Measurements from ENCODE around the gene DEFB131B. TPM values are rescaled to one million over a fixed set of nuclear protein-coding genes. Genes with fewer than 3 reads are reported as not detected.
"Not testable (repeated sequence)": the region's sequence is repeated elsewhere in the genome, so short reads cannot be mapped to it uniquely, and the experiment has no call there.

The DEFB131B gene
- total RNA-seq, 1 experiment from 2014 or later, result not detected

DNA sequence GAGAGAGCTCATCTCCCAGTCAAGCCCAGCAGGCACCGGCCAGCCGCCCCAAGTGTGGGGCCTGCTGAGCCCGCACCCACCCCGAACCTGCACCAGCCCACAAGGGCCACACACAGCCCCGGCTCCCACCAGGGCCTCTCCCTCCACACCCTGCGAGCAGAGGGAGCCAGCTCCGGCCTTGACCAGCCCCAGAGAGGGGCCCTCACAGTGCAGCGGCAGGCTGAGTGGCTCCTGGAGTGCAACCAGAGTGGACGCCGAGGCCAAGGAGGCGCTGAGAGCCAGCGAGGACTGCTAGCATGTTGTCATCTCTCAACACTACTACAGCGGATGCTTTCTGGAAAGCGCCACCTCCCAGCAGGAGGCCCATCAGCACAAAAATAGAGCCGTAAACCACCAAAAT is 34.4 kb upstream of the DEFB131B start (continued):
- TF ChIP-seq, protein P1, sequence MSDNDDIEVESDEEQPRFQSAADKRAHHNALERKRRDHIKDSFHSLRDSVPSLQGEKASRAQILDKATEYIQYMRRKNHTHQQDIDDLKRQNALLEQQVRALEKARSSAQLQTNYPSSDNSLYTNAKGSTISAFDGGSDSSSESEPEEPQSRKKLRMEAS (IDR thresholded peaks at IDR 0.05), result no peak
- TF ChIP-seq CEBPB (IDR thresholded peaks at IDR 0.05; ENCODE audit: low read depth) (no peak), ELF1 (IDR thresholded peaks at IDR 0.05; ENCODE audit: borderline replicate concordance, low read depth) (no peak), JUND (IDR thresholded peaks at IDR 0.05) (no peak), FOSL1 (IDR thresholded peaks at IDR 0.05; ENCODE audit: low read depth) (no peak), CBX3 (IDR thresholded peaks at IDR 0.05; ENCODE audit: low read depth) (no peak)
- TF ChIP-seq, protein P2, sequence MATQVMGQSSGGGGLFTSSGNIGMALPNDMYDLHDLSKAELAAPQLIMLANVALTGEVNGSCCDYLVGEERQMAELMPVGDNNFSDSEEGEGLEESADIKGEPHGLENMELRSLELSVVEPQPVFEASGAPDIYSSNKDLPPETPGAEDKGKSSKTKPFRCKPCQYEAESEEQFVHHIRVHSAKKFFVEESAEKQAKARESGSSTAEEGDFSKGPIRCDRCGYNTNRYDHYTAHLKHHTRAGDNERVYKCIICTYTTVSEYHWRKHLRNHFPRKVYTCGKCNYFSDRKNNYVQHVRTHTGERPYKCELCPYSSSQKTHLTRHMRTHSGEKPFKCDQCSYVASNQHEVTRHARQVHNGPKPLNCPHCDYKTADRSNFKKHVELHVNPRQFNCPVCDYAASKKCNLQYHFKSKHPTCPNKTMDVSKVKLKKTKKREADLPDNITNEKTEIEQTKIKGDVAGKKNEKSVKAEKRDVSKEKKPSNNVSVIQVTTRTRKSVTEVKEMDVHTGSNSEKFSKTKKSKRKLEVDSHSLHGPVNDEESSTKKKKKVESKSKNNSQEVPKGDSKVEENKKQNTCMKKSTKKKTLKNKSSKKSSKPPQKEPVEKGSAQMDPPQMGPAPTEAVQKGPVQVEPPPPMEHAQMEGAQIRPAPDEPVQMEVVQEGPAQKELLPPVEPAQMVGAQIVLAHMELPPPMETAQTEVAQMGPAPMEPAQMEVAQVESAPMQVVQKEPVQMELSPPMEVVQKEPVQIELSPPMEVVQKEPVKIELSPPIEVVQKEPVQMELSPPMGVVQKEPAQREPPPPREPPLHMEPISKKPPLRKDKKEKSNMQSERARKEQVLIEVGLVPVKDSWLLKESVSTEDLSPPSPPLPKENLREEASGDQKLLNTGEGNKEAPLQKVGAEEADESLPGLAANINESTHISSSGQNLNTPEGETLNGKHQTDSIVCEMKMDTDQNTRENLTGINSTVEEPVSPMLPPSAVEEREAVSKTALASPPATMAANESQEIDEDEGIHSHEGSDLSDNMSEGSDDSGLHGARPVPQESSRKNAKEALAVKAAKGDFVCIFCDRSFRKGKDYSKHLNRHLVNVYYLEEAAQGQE (IDR thresholded peaks at IDR 0.05; ENCODE audit: low read depth), result no peak

DNA sequence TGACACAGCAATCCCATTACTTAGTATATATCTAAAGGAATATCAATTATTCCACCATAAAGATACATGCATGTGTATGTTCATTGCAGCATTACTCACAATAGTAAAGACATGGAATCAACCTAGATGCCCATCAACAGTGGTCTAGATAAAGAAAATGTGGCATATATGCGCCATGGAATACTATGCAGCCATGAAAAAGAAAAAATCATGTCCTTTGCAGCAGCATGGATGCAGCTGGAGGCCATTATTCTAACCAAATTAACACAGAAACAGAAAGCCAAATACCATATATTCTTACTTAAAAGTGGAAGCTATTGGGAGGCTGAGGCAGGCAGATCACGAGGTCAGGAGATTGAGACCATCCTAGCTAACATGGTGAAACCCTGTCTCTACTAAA is 24.4 kb upstream of the DEFB131B start:
- intact Hi-C loops (cut with micrococcal nuclease); CTCF ChIA-PET: not testable (repeated sequence)

DNA sequence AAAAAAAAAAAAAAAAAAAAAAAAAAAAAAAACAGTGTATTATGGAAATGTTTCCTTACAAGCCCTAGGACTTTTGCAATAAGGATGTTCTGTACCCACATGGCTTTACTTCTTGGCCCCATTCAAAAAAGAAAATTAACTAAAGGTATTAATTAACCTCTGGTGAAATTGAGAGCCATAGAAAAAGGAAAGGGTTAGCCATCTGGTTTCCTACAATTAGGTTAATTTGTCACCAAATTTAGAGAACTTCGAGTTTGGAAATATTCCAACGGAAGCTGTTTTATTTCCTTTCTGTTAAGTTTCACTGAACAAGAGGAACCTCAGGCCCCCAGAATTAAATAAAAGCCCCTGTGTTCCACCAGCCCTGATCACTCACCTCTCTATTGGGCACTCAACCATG is 22.4 kb upstream of the DEFB131B start:
- H3K4me2 ChIP-seq (ENCODE audit: low read length); H3K4me1 ChIP-seq (ENCODE audit: control insufficient read depth in 1 of 2, insufficient read depth in 2 of 2, low read length in 2 of 2); H3K79me2 ChIP-seq (ENCODE audit: insufficient read depth, low read length); H3K27ac ChIP-seq (ENCODE audit: low read depth, low read length); DNase-seq (ENCODE audit: low read depth, low spot score); H2AFZ ChIP-seq (ENCODE audit: low read depth, low read length, poor library complexity, severe bottlenecking); intact Hi-C loops (cut with micrococcal nuclease); H3K9ac ChIP-seq (ENCODE audit: low read length); BruUV-seq (replicated peaks); ATAC-seq; RAD21 ChIA-PET (ENCODE audit: low non-redundant PET in 1 of 2, low total read pairs in 2 of 2, uncharacterized antibody in 2 of 2, unreplicated experiment in 2 of 2); H3K4me3 ChIP-seq (replicated peaks in 1 of 2; ENCODE audit: low read depth in 1 of 2, low read length in 2 of 2); H3K36me3 ChIP-seq (ENCODE audit: control insufficient read depth in 1 of 2, insufficient read depth in 2 of 2, low read length in 2 of 2); POLR2A ChIA-PET; H3K9me3 ChIP-seq (ENCODE audit: control insufficient read depth in 1 of 2, insufficient read depth in 1 of 2, low read depth in 1 of 2, low read length in 2 of 2); H3K27me3 ChIP-seq (ENCODE audit: insufficient read depth, low read length); H4K20me1 ChIP-seq (ENCODE audit: insufficient read depth); H3K9me2 ChIP-seq (ENCODE audit: insufficient read depth): not testable (repeated sequence)
- CTCF ChIA-PET, result interaction anchor here (0.6 kb wide), 1 partner anchor 20 kb away, joined by 3 read pairs; no protein-coding TSS in a partner anchor

More for the DNA sequence above, 24.4 kb upstream of the DEFB131B start:
- H3K79me2 ChIP-seq (ENCODE audit: insufficient read depth, low read length); DNase-seq (ENCODE audit: low read depth, low spot score); H3K4me2 ChIP-seq (ENCODE audit: low read length); H3K27me3 ChIP-seq (ENCODE audit: insufficient read depth, low read length); H3K36me3 ChIP-seq (ENCODE audit: control insufficient read depth in 1 of 2, insufficient read depth in 2 of 2, low read length in 2 of 2); ATAC-seq; H4K20me1 ChIP-seq (ENCODE audit: insufficient read depth); H3K9me3 ChIP-seq (ENCODE audit: control insufficient read depth in 1 of 2, insufficient read depth in 1 of 2, low read depth in 1 of 2, low read length in 2 of 2); H2AFZ ChIP-seq (ENCODE audit: low read depth, low read length, poor library complexity, severe bottlenecking); H3K4me3 ChIP-seq (replicated peaks in 1 of 2; ENCODE audit: low read depth in 1 of 2, low read length in 2 of 2); RAD21 ChIA-PET (ENCODE audit: low non-redundant PET in 1 of 2, low total read pairs in 2 of 2, uncharacterized antibody in 2 of 2, unreplicated experiment in 2 of 2); H3K4me1 ChIP-seq (ENCODE audit: control insufficient read depth in 1 of 2, insufficient read depth in 2 of 2, low read length in 2 of 2); POLR2A ChIA-PET; BruUV-seq (replicated peaks); H3K9ac ChIP-seq (ENCODE audit: low read length); H3K9me2 ChIP-seq (ENCODE audit: insufficient read depth); H3K27ac ChIP-seq (ENCODE audit: low read depth, low read length): not testable (repeated sequence)

DNA sequence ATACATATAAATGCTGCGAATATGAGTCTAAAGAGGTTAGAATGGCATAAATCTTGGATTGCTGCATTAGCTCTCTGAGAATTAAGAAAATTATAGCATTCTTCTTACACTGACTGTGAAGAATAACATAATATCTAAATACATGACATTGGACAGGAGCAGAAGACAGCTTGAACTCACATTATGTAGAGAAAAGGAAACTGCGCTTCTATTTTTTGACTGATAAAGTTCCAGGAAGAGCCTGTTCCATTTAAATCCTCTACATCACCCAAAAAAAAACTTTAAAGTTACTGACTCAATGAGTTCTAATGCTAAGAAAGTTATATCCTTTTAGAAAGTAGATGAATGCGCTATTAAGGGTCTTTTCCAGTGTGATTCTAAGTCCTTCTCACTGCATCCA is 17.4 kb upstream of the DEFB131B start:
- CTCF ChIA-PET; H4K20me1 ChIP-seq (ENCODE audit: insufficient read depth); H3K4me1 ChIP-seq (ENCODE audit: control insufficient read depth in 1 of 2, insufficient read depth in 2 of 2, low read length in 2 of 2); H3K79me2 ChIP-seq (ENCODE audit: insufficient read depth, low read length); H3K27ac ChIP-seq (ENCODE audit: low read depth, low read length); H2AFZ ChIP-seq (ENCODE audit: low read depth, low read length, poor library complexity, severe bottlenecking); RAD21 ChIA-PET (ENCODE audit: low non-redundant PET in 1 of 2, low total read pairs in 2 of 2, uncharacterized antibody in 2 of 2, unreplicated experiment in 2 of 2); intact Hi-C loops (cut with micrococcal nuclease); H3K4me3 ChIP-seq (replicated peaks in 1 of 2; ENCODE audit: low read depth in 1 of 2, low read length in 2 of 2); BruUV-seq (replicated peaks); H3K36me3 ChIP-seq (ENCODE audit: control insufficient read depth in 1 of 2, insufficient read depth in 2 of 2, low read length in 2 of 2); H3K9ac ChIP-seq (ENCODE audit: low read length); H3K4me2 ChIP-seq (ENCODE audit: low read length); H3K9me2 ChIP-seq (ENCODE audit: insufficient read depth); H3K9me3 ChIP-seq (ENCODE audit: control insufficient read depth in 1 of 2, insufficient read depth in 1 of 2, low read depth in 1 of 2, low read length in 2 of 2); POLR2A ChIA-PET; ATAC-seq; DNase-seq (ENCODE audit: low read depth, low spot score); H3K27me3 ChIP-seq (ENCODE audit: insufficient read depth, low read length): not testable (repeated sequence)
